DMS153 treated with DMSO at 0.1 percent for 48 hours (cell line): Measurements from ENCODE around the gene RBM19.
"Not testable (repeated sequence)": the region's sequence is repeated elsewhere in the genome, so short reads cannot be mapped to it uniquely, and the experiment has no call there.

ENCODE experiments used
- DNase-seq: peaks from one replicate; lab custom pipeline; 2025; ENCODE audit not compliant: unreplicated experiment; lab: John Stamatoyannopoulos, UW

RBM19 gene

GRCh38 chr12:113965951-113966797 lies at the start of gene RBM19:
Gene RBM19, minus strand, starts transcription at chr12:113966325. Its CDS starts 98 bp downstream, at chr12:113966227.
- peak; percentile 93 for DNase-seq

- no peak for DNase-seq
These were observed 49.7 kb upstream of the RBM19 start for GRCh38 chr12:114015851-114016250.

DNA sequence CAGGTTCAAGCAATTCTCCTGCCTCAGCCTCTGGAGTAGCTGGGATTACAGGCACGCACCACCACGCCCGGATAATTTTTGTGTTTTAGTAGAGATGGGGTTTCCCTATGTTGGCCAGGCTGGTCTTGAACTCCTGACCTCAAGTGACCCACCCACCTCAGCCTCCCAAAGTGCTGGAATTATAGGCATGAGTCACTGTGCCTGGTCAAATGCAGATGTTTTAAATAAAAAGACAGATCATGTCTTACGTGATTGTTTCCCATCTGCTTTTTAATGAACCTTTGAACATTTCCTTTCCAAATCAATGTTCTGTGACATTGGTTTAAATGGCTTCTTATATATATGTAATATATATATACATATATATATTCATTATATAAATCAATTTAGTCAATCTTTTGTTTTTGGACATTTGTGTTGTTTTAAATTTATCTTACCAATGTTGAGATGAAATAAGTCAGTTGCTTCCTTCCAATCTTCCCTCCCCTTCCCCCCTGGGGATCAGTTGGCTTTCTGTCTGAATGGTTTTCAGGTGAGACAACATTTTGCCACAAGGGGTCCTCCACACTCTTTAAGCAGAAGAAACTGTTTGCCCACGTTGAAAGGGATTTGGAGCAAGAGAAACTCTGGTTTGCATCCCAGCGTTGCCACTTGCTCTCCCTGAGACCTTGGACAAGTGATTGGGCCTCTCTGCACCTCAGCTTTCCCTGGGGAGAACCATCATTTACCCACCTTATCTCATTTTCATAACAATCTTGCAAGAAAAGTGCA lies 47.6 kb upstream of the RBM19 start:
- peak; percentile 71 for DNase-seq

- no peak for DNase-seq
These were observed 46.8 kb upstream of the RBM19 start for GRCh38 chr12:114012744-114013431.

- DNase-seq: no peak
These were observed 45.6 kb upstream of the RBM19 start for GRCh38 chr12:114011711-114012110.

- no peak for DNase-seq
These were observed 40.6 kb upstream of the RBM19 start for GRCh38 chr12:114006482-114007425.

DNA sequence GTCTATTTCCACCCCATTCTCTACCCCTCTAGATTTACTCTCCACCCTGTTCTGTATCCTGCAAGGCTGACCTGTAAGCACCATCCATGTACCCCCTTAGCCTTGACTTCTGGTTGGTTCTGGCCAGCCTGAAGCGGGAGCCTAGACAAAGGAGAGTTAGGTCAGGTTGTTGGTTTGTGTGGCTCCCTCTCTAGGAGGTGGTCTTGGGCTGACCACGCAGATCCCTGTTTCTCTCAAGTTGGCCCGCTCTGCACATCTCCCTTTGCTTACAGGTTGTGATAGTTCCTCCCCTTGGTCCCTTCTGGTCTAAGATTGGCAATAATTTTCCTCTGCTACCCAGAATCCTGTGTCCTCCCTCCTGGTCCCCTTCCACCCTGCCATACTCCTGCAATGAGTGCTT lies 38.3 kb upstream of the RBM19 start:
- DNase-seq: no peak

GRCh38 chr12:114003286-114003685 lies 37.2 kb upstream of the RBM19 start:
- no peak for DNase-seq

DNA sequence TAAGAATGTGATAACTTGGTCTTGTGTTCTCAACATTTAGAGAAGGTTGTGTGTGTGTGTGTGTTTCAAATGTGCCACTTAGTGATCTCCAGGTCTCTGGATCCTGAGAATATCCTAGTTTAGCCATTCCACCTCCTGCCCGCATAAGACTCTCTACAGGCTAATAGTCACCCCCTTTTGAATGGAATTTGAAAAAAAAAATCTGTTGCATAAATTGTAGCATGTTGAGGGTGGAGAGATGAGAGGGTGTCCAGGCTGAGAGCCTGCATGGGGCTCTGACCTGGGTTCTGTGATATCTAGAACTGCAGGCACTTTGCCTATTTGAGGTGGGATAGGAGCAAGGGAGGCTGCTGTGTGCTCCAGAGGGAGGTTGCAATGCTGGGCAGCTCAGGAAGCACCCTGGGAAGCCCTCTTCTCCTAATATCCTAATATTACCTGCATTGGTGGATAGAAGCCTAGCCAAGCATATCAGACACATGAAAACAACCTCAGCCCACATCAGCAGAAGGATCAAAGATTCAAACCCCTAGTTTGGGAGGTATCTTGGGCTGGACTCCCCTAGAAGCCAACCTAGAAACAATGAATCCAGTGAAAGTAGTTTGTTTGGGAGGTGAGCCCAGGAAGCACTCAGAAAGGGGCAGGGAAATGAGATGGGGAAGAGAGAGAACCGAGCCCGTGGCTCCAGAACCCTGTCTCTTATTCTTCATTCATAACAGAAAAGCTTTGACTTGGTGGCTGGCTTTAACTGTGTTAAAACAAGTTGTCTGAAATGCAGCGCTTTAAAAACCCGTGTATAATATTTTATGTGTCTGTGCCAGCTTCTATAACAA lies 35.6 kb upstream of the RBM19 start:
- DNase-seq: no peak

GRCh38 chr12:114000861-114001260 lies 34.7 kb upstream of the RBM19 start:
- DNase-seq: no peak

GRCh38 chr12:114000261-114000660 lies 34.1 kb upstream of the RBM19 start:
- DNase-seq: not testable (repeated sequence)

DNA sequence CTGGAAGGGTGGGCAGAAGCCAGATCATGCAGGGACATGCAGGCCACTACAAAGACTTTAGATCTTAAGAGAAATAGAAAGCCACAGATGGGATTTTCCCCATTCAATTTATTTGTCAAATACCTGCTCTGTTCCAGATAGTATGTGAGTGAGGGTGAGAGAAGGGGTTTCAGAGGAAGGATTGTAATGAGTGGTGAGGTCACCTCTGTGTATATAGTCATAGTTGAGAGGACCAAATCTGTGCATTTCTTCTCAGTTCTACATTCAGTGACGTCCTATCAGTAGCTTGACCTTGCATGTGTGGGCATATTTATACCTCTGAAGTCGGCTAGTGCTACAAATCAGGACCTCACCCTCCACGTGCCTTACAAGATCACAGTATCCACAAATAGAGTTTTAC lies 31.2 kb upstream of the RBM19 start:
- DNase-seq: no peak

GRCh38 chr12:113996026-113996425 lies 29.9 kb upstream of the RBM19 start:
- DNase-seq: no peak

DNA sequence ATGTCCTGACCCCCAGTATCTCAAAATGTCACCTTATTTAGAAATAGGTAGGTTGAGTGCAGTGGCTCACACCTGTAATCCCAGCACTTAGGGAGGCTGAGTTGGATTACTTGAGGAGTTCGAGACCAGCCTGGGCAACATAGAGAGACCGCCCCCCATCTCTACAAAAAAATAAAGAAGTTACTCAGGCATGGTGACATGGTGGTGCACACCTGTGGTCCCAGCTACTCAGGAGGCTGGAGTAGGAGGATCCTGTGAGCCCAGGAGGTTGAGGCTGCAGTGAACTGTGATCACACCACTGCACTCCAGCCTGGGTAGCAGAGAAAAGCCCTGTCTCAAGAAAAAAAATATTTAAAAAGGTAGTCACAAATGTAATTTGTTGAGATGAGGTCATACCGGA lies 27.9 kb upstream of the RBM19 start:
- no peak for DNase-seq

DNA sequence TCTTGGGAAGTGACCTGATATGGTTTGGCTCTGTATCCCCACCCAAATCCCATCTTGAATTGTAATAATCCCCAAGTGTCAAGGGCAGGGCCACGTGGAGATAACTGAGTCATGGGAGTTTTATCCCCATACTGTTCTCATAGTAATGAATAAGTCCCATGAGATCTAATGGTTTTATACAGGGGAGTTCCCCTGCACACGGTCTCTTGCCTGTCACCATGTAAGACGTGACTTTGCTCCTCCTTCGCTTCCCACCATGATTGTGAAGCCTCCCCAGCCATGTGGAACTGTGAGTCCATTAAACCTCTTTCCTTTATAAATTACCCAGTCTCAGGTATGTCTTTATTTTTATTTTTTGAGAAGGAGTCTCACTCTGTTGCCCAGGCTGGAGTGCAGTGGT lies 26.6 kb upstream of the RBM19 start:
- not testable (repeated sequence) for DNase-seq

DNA sequence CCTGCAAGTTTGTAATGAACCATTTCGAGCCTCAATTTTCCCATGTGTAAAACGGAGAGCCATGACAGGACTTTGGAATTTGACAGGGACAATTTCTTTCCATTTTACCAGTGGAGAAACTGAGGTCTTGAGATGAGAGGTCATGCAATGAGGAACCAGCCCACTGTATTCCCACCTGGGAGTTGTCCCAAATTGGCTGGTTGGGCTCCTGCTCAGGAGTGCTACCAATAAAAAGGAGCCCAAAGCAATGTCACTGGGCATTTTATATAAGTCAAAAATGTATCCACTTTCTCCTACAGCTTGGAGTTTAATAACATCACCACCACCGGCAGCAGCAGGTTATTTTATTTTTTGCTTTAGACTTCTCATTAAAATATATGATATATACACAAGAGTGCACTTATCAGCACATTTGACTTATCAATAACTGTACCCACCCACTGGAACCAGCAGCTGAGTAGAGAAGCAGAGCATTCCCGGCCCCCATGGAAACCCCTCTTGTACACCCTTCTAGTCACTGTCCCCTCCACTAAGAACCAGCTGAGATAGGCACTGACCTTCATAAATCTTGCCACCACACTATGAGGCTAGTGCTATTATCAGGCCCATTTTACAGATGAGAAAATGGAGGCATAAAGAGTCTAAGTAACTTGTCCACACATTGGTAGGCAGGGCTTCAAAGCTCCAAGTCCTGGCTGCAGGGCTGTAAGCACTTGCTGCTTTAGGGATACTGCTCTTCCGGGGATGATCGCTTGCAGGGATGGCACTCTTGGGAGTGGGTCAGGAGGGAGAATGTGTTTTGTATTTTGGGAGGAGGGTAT lies 25.3 kb upstream of the RBM19 start:
- no peak for DNase-seq

DNA sequence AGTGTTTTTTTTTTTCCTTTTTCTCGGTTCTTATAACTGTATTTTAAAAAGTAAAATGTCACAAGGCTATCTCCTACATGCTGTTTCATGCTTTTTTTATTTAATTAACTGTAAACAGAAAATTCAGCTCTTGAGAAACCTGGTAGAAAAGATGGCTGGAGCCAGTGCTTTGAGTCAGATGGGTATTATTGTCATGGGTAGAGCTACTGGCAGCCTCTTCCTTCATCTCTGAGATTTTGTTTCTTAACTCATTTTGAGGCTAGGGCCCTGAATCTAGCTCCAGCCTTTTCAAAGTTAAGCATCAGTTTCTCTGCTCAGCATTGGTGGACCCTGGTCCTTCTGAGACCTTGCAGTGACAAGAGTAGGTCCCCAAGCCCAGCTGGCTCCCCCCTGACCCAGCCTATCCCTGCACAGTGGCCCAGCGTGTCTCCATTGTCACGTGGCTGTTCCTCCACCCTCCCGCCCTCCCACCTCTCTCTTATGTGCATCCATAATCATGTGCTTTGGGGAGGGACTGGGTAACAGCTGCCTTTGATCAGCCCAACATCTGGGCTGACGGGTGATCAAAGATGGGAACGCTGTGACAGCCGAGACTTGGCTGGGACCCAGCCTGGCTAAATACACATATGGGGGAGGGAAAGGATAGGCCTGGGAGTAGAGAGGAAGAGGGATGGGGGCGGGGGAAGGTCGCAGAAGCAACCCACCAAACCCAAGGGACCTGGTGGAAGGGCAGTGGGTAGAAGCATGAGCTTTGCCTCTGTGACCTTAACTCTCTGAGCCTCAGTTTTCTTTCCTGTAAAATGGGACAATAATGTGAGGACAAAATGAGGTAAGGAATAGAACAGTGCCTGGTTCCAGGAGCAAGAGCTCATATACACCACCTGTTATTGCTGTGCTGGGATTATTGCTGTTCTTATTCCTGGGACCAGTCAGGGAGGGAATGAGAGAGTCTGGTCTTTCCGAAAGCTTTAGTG lies 24.4 kb upstream of the RBM19 start:
- no peak for DNase-seq

DNA sequence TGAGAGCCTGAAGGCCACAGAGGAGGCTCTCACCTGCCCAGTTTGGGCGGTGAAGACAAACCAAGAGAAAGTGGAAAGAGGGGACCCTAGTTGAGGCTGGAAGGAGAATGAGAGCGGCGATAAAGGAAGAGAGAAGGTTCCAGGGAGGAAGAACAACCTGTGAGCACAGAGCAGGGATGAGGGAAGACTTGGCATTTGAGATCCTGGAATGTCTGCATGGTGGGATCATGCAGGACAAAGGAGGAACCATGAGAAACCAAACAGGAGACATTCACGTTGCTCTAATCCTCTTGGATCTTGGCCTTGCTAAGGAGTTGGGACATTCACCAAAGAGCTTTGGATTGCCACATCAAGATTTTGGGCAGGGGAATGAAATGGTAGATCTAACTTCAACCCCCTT lies 22.9 kb upstream of the RBM19 start:
- DNase-seq: no peak
